GM21717 (cell line): ENCODE data around the gene XDH.

Experiments used
- ATAC-seq: cut with Tn5 transposase; IDR thresholded peaks from one replicate; pipeline ENCODE4 v1.9.1; 2021; ENCODE audit warnings: mild to moderate bottlenecking, moderate library complexity; ENCODE audit not compliant: unreplicated experiment

XDH gene

GRCh38 chr2:31286961-31287550 lies 127.5 kb downstream of the XDH start:
- no peak for ATAC-seq

GRCh38 chr2:31286230-31286629 lies 128.3 kb downstream of the XDH start:
- no peak for ATAC-seq
